ENCODE results near the gene ICAM4. TPM values are rescaled to one million over a fixed set of nuclear protein-coding genes. Genes with fewer than 3 reads are reported as not detected.
A peak's percentile ranks its signal among the peaks of the same experiment; 100 is the strongest.

ICAM4 gene
- total and polyA plus RNA-seq, 2 donors (not counting 1 experiment from before 2014, with no cell fraction given): 0.58 to 4.1 TPM

DNA sequence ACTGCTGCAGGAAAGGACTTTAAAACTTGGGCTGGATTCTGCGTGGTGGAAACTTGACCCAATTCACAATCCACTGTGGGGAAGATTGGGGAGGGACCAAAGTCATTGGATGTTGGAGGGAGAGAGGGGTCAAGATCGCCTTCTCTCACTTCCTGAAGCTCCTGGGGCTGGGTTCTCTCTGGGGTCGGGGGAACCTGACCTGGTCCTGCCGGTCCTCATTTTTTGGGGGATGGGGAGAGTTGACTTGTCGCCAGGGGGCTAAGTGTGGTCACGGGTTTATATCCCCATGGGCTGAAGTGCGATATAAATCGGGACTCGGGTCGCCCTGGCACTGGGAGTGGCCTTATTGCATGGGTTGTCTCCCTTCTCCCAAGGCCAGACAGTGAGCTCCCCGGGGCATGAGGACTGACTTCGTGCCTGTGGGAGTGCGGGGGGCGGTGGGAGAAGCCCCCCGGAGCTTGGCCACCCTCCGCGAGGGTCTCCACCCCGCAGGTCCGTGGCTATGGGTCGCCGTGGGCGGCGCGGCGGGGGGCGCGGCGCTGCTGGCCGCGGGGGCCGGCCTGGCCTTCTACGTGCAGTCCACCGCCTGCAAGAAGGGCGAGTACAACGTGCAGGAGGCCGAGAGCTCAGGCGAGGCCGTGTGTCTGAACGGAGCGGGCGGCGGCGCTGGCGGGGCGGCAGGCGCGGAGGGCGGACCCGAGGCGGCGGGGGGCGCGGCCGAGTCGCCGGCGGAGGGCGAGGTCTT lies 9.3 kb downstream of the ICAM4 start:
- Histone ChIP-seq H3K36me3 (ENCODE audit: control insufficient read depth, insufficient read depth, low read length) (no peaks in the 10 kb centered on the region), H2AFZ (ENCODE audit: low read length) (no peak overlapping the region), H3K79me2 (ENCODE audit: control insufficient read depth, insufficient read depth, low read length) (no peaks in the 10 kb centered on the region), H3K4me3 (replicated peaks in 1 of 4; ENCODE audit: control extremely low read depth in 1 of 4, insufficient read depth in 1 of 4, low read depth in 3 of 4, low read length in 4 of 4) (no peak overlapping the region), H3K9me3 (ENCODE audit: control insufficient read depth, insufficient read depth, low read depth, low read length) (no peaks in the 10 kb centered on the region), H3K27me3 (ENCODE audit: control insufficient read depth, insufficient read depth, low read length) (peaks cover 38% of the 10 kb centered on the region), H3K4me2 (ENCODE audit: extremely low read depth, insufficient read depth, low read length) (no peak overlapping the region), H3K27ac (ENCODE audit: insufficient read depth, low read length) (no peak overlapping the region), H3K4me1 (ENCODE audit: control insufficient read depth, extremely low read depth, insufficient read depth, low read length) (peaks cover 4% of the 10 kb centered on the region), H3K9ac (ENCODE audit: insufficient read depth, low read length) (no peak overlapping the region), H4K20me1 (ENCODE audit: control insufficient read depth, extremely low read depth, insufficient read depth, low read length) (no peaks in the 10 kb centered on the region)
- TF ChIP-seq EZH2 (IDR thresholded peaks at IDR 0.05; ENCODE audit: low read length, missing control alignments) (peak; percentile 17), CTCF (conservative IDR thresholded peaks at IDR 0.05 in 1 of 2, IDR thresholded peaks at IDR 0.05 in 1 of 2; ENCODE audit: low read depth in 1 of 2, low read length in 2 of 2) (no peak)
- DNase-seq (ENCODE audit: low read depth in 2 of 2): no peak

- H3K27me3 ChIP-seq (ENCODE audit: control insufficient read depth, insufficient read depth, low read length): peaks cover 11% of the 10 kb centered on the region
- peaks cover 3% of the 10 kb centered on the region for H3K4me1 ChIP-seq (ENCODE audit: control insufficient read depth, extremely low read depth, insufficient read depth, low read length)
- DNase-seq (ENCODE audit: low read depth in 2 of 2): no peak
- no peak overlapping the region for H3K9ac ChIP-seq (ENCODE audit: insufficient read depth, low read length)
- no peaks in the 10 kb centered on the region for H3K9me3 ChIP-seq (ENCODE audit: control insufficient read depth, insufficient read depth, low read depth, low read length)
- H3K27ac ChIP-seq (ENCODE audit: insufficient read depth, low read length): no peak overlapping the region
- no peak for TF ChIP-seq EZH2 (IDR thresholded peaks at IDR 0.05; ENCODE audit: low read length, missing control alignments)
- TF ChIP-seq CTCF (conservative IDR thresholded peaks at IDR 0.05 in 1 of 2, IDR thresholded peaks at IDR 0.05 in 1 of 2; ENCODE audit: low read depth in 1 of 2, low read length in 2 of 2): no peak
- H4K20me1 ChIP-seq (ENCODE audit: control insufficient read depth, extremely low read depth, insufficient read depth, low read length): no peaks in the 10 kb centered on the region
- no peaks in the 10 kb centered on the region for H3K79me2 ChIP-seq (ENCODE audit: control insufficient read depth, insufficient read depth, low read length)
- H3K4me3 ChIP-seq (replicated peaks in 1 of 4; ENCODE audit: control extremely low read depth in 1 of 4, insufficient read depth in 1 of 4, low read depth in 3 of 4, low read length in 4 of 4): no peak overlapping the region
- no peaks in the 10 kb centered on the region for H3K36me3 ChIP-seq (ENCODE audit: control insufficient read depth, insufficient read depth, low read length)
- no peak overlapping the region for H2AFZ ChIP-seq (ENCODE audit: low read length)
- no peak overlapping the region for H3K4me2 ChIP-seq (ENCODE audit: extremely low read depth, insufficient read depth, low read length)
These were observed 13.0 kb downstream of the ICAM4 start for GRCh38 chr19:10299545-10300458.

- Histone ChIP-seq H3K4me3 (replicated peaks in 1 of 4; ENCODE audit: control extremely low read depth in 1 of 4, insufficient read depth in 1 of 4, low read depth in 3 of 4, low read length in 4 of 4) (no peak overlapping the region), H3K4me2 (ENCODE audit: extremely low read depth, insufficient read depth, low read length) (no peak overlapping the region), H3K9me3 (ENCODE audit: control insufficient read depth, insufficient read depth, low read depth, low read length) (no peaks in the 10 kb centered on the region), H3K79me2 (ENCODE audit: control insufficient read depth, insufficient read depth, low read length) (no peaks in the 10 kb centered on the region), H4K20me1 (ENCODE audit: control insufficient read depth, extremely low read depth, insufficient read depth, low read length) (no peaks in the 10 kb centered on the region), H2AFZ (ENCODE audit: low read length) (no peak overlapping the region), H3K27me3 (ENCODE audit: control insufficient read depth, insufficient read depth, low read length) (no peaks in the 10 kb centered on the region), H3K9ac (ENCODE audit: insufficient read depth, low read length) (no peak overlapping the region), H3K36me3 (ENCODE audit: control insufficient read depth, insufficient read depth, low read length) (peaks cover 2% of the 10 kb centered on the region), H3K4me1 (ENCODE audit: control insufficient read depth, extremely low read depth, insufficient read depth, low read length) (peaks cover 3% of the 10 kb centered on the region), H3K27ac (ENCODE audit: insufficient read depth, low read length) (no peak overlapping the region)
- TF ChIP-seq CTCF (conservative IDR thresholded peaks at IDR 0.05 in 1 of 2, IDR thresholded peaks at IDR 0.05 in 1 of 2; ENCODE audit: low read depth in 1 of 2, low read length in 2 of 2) (no peak), EZH2 (IDR thresholded peaks at IDR 0.05; ENCODE audit: low read length, missing control alignments) (no peak)
- DNase-seq (ENCODE audit: low read depth in 2 of 2): peak in 1 of 2 donors; percentile 68
These were observed 18.5 kb downstream of the ICAM4 start for GRCh38 chr19:10305139-10305806.
